Femur (tissue), 1 donor: ENCODE results near the gene KIAA0513.
"Not testable (repeated sequence)": the region's sequence is repeated elsewhere in the genome, so short reads cannot be mapped to it uniquely, and the experiment has no call there.

Experiments
- DNase-seq: peaks from one replicate; pipeline ENCODE4 v3.0.0-alpha.2; 2017

Gene KIAA0513

DNA sequence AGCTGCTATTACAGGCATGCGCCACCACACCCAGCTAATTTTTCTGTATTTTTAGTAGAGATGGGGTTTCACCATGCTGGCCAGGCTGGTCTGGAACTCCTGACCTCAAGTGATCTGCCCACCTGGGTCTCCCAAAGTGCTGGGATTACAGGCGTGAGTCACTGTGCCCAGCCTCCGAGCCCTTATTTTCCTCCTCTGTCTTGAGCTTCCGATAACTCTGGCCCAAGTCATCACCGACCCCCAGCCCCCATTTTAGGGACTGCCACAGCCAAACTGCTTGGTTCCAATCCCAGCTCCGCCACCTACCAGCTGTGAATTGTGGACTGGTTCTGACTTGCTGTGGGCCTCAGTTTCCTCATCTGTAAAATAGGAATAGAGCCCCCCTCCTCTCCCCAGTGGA, 95.8 kb downstream of the KIAA0513 start:
- not testable (repeated sequence) for DNase-seq

GRCh38 chr16:85123891-85124635, 96.5 kb downstream of the KIAA0513 start:
- peak; percentile 76 for DNase-seq

DNA sequence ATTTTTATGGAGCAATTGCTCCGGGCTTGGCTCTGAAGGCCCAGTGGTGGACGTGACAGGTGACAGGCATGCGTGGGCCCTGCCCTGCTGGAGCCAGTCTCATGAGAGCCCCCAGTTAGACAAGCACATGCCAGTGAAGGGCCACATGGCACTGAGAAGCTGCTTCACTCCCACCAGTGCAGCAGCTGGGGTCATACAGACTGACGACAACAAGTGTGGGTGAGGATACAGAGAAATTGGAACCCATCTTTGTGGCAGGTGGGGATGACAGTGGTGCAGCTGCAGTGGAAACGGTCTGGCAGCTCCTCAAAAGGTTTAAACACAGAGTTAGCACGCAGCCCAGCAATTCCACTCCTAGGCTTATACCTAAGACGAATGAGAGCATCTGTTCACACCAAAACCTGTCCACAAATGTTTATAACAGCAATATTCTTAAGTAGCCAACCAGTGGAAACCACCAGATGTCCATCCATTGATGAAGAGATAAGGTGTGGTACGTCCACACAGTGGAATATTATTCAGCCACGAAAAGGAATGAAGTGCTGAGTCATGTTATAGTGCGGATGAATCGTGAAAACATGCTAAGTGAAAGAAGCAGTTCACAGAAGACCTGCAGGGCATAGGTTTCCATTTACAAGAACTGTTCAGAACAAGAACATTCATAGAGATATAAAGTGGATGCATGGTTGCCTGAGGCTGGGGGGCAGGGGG, 97.2 kb downstream of the KIAA0513 start:
- DNase-seq: peak; percentile 71

DNA sequence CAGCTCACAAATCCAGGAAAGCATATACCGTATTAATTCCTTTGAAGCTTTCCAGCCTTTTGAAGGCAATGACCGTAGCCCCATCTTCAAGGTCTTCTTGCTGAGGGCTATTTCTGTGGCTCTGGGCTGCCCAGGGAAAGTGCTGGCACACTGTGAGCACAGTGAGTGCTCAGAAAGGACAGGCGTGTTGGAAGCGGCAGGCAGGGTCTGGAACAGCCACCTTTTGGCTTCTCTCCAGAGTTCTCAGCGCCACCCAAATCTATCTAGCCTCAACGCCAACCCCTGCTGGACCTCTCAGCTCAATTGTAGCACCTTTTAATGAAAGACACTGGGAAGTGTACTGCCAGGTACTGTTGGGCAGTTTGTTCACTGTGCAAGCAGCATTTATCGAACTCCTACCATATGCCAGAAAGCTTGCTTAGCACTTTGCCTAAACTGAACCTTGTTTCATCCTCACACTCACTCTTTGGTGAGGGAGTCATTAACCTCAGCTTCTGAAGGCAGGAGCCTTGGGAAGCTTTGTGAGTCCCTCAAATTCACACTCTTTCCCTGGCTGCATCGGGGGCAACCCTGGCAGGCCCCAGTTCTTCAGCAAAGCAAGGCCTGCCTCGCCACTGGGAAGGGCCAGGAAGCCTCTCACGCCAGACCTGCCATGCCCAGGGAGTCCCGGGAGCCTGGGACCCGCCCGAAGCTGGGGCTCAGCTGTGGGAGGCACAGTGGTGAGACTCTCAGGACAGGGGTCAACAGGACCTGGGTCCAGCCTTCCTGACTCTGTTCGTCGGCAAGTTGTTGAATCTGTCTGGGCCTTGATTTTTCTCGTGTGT, 98.2 kb downstream of the KIAA0513 start:
- DNase-seq: no peak

DNA sequence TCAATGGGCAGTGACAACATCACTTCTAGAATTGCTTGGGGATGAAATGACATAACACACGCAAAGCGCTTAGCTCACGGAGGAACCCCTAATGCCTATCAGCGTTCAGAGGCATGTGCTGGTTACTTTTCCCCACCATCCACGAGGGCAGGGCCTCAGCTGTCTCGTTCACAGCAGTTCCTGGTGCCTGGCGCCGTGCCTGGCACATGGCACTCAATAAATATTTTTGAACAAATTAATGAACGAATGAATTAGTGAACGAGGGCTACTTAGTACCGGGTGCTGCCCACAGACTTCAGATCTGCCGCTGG, 98.8 kb downstream of the KIAA0513 start:
- DNase-seq: no peak

GRCh38 chr16:85126705-85127378, 99.2 kb downstream of the KIAA0513 start:
- peak; percentile 90 for DNase-seq

DNA sequence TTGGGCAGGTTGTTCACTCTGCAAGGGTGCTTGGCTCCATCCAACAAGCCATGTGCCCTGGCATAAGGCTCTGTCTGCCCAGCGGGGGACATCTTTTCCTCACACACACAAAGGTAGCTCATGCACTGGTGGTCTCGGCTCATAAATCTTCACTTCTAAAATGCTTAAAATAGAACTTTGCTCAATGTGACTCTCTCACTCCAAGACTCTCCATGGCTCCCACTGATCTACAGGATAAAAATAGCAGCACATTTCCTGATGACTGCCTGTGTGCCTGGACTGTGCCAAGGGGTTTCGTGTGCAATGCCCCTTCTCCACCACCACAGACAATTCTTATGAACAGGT, 99.8 kb downstream of the KIAA0513 start:
- no peak for DNase-seq

DNA sequence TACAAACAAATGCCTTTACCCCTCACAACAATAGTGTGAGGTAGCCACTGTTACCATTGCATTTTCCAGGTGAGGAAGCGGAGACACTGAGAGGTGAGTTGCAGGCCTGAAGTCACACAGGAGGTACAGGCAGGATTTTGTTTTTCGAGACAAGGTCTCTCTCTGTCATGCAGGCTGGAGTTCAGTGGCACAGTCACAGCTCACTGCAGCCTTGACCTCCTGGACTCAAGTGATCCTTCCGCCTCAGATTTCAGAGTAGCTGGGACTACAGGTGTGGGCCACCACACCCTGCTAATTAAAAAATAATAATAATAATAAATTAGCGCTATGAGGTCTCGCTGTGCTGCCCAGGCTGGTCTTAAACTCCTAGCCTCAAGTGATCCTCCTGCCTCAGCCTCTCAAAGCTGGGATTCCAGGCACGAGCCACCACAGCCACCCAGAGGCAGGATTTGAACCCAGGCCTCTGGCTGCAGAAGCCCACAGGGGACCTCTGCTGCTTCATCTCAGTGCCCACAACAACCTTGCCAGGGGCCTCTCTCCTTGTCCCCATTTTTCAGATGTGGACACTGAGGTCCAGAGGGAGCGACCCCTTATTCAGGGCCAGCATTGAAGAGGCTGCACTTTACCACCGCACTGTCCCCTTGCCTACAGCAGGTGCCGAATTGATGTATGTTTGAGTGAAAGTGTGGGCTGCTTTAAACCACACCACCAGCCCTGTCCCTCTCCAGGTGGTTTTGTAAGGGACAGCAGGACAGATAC, 100.7 kb downstream of the KIAA0513 start:
- no peak for DNase-seq

- DNase-seq: no peak
These were observed 102.5 kb downstream of the KIAA0513 start for GRCh38 chr16:85129876-85130704.

- DNase-seq: no peak
These were observed 103.1 kb downstream of the KIAA0513 start for GRCh38 chr16:85130705-85131028.

- DNase-seq: no peak
These were observed 105.1 kb downstream of the KIAA0513 start for GRCh38 chr16:85132456-85133289.

- peak; percentile 19 for DNase-seq
These were observed 105.7 kb downstream of the KIAA0513 start for GRCh38 chr16:85133290-85133599.

- no peak for DNase-seq
These were observed 106.6 kb downstream of the KIAA0513 start for GRCh38 chr16:85134076-85134788.

DNA sequence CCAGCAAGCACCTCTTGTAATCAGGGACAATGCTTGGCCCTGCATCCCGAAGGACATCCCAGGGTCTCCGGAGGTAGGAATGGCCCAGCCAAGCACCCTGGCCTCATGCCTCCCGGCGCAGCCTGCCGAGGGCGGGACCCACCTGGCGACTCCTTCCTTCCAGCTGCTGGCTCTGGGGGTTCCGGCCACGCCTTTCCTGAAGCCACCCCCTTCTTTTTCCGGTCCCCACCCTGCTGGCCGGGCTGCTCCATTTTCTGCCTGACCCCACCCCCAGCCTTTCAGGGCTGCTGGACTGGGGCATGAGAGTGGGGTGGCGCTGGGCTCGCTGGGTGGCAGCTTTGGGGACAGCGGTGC, 107.2 kb downstream of the KIAA0513 start:
- DNase-seq: no peak

DNA sequence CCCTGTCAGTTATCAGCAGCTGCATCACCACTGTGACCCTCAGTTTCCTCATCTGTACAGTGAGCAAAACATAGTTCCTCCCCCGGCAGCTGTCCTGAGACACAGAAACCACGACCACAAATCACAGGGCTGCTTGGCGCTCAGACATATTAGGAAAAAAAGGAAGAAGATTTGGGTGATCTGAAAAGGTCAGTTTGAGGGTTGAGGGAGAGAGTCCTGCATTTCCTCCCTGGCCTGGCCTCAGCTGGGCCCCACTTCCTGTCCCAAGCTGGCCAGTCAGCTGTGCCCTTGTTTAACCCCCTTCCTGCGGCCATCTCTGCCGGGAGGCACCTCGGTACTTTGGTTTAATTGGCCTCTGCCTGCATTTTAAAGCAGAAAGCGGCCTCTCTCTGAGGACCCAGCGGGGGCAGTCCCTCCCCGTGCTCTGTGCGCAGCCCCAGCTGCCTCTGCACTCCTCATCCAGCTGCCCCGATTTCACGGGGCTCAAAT, 108.7 kb downstream of the KIAA0513 start:
- peak; percentile 77 for DNase-seq

GRCh38 chr16:85136702-85137322, 109.2 kb downstream of the KIAA0513 start:
- peak; percentile 80 for DNase-seq

GRCh38 chr16:85137323-85138072, 109.9 kb downstream of the KIAA0513 start:
- DNase-seq: peak; percentile 95

DNA sequence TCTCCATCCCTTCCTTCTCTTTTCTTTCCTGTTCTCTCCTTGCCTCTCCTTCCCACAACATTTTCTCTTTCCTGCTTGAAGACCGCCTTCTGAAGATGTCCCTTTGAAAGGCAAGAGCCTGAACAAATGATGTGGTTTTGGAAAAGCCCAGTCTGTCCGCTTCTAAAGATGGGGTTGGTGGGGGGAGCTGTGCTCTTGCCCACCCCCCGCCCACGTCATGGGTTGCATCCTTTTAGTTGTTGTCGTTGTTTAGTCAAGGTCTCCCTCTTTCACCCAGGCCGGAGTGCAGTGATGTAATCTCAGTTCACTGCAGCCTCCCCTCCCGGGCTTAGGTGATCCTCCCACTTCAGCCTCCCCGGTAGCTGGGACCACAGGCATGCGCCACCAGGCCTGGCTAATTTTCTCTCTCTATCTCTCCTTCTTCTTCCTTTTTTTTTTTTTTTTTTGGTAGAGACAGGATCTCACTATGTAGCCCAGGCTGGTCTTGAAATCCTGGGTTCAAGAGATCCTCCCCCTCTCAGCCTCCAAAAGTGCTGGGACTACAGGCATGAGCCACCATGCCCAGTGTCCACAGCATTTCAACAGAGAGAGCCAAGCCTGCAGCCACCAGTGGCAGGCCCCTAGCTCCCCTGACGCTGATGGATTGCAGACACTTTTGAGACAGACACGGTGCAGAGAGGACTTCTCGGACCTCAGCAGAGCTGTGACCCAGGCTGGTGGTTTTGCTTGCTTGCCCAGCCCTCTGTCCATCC, 110.7 kb downstream of the KIAA0513 start:
- no peak for DNase-seq
